ENCODE measurements around the gene OR2AG1. TPM values are rescaled to one million over a fixed set of nuclear protein-coding genes. Genes with fewer than 3 reads are reported as not detected.

OR2AG1 gene
- total and polyA plus RNA-seq, 2 experiments from 2014 or later: 0.83 TPM; not detected in 1

DNA sequence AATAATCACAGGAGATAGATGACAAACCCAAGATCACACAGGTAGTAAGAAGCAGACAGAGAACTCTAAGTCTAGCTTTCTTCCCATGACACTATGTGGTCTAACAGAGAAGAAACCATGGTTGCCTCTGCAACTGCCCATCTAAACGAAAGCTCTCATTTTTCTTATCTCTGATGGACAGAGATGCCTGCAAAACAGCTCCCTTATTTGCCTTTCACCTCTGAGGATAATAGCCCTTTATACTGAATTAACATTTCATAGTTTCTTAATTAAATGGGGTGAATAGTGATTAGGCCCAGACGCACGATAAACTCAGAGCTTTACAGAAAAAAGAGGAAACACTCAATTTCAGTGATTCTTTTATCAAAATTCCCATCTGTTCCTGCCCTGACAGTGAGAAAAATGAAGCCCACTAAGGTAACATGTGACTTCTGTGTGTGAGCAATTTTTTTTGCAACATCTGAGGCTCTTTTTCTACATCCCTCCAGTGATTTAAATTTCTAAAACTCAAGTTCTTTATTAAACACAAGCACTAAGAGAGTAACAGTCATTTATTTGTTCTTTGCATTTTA is 35.6 kb upstream of the OR2AG1 start:
- no peak for DNase-seq (ENCODE audit: low spot score)
- Histone ChIP-seq H3K79me2 (no peaks in the 10 kb centered on the region), H3K4me2 (no peak overlapping the region), H3K9me3 (ENCODE audit: low read depth) (no peaks in the 10 kb centered on the region), H3K4me1 (ENCODE audit: insufficient read depth) (no peaks in the 10 kb centered on the region), H3K27ac (no peak overlapping the region), H3K36me3 (replicated peaks; ENCODE audit: insufficient read depth, low read depth) (no peaks in the 10 kb centered on the region), H3K4me3 (no peak overlapping the region), H3K9me2 (replicated peaks; ENCODE audit: insufficient read depth) (no peaks in the 10 kb centered on the region), H4K20me1 (ENCODE audit: insufficient read depth, poor library complexity, severe bottlenecking) (no peaks in the 10 kb centered on the region), H3K27me3 (no peaks in the 10 kb centered on the region), H2AFZ (no peak overlapping the region)
- 87% methylated on average over 3 of the region's 3 CpGs for WGBS (ENCODE audit: low lambda C conversion rate, missing lambda C conversion rate)
- no peak for TF ChIP-seq EZH2 (IDR thresholded peaks at IDR 0.05; ENCODE audit: borderline replicate concordance)
- no peak for TF ChIP-seq EZH2phosphoT487 (IDR thresholded peaks at IDR 0.05; ENCODE audit: low read depth, severe bottlenecking, unreplicated experiment)
- TF ChIP-seq, protein P1, sequence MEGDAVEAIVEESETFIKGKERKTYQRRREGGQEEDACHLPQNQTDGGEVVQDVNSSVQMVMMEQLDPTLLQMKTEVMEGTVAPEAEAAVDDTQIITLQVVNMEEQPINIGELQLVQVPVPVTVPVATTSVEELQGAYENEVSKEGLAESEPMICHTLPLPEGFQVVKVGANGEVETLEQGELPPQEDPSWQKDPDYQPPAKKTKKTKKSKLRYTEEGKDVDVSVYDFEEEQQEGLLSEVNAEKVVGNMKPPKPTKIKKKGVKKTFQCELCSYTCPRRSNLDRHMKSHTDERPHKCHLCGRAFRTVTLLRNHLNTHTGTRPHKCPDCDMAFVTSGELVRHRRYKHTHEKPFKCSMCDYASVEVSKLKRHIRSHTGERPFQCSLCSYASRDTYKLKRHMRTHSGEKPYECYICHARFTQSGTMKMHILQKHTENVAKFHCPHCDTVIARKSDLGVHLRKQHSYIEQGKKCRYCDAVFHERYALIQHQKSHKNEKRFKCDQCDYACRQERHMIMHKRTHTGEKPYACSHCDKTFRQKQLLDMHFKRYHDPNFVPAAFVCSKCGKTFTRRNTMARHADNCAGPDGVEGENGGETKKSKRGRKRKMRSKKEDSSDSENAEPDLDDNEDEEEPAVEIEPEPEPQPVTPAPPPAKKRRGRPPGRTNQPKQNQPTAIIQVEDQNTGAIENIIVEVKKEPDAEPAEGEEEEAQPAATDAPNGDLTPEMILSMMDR (IDR thresholded peaks at IDR 0.05; ENCODE audit: poor library complexity): no peak

- WGBS (ENCODE audit: low lambda C conversion rate, missing lambda C conversion rate): 8% methylated on average over 5 of the region's 5 CpGs
- TF ChIP-seq EZH2phosphoT487 (IDR thresholded peaks at IDR 0.05; ENCODE audit: low read depth, severe bottlenecking, unreplicated experiment) (no peak), EZH2 (IDR thresholded peaks at IDR 0.05; ENCODE audit: borderline replicate concordance) (no peak)
- TF ChIP-seq, protein P1 (IDR thresholded peaks at IDR 0.05; ENCODE audit: poor library complexity): peak; percentile 77
These were observed 27.4 kb upstream of the OR2AG1 start for GRCh38 chr11:6755303-6755952.

GRCh38 chr11:6755953-6756347 is 26.9 kb upstream of the OR2AG1 start:
- Histone ChIP-seq H2AFZ (no peak overlapping the region), H3K27me3 (no peaks in the 10 kb centered on the region), H3K4me1 (ENCODE audit: insufficient read depth) (no peaks in the 10 kb centered on the region), H3K4me2 (no peak overlapping the region), H3K9me2 (replicated peaks; ENCODE audit: insufficient read depth) (no peaks in the 10 kb centered on the region), H3K36me3 (replicated peaks; ENCODE audit: insufficient read depth, low read depth) (no peaks in the 10 kb centered on the region), H3K27ac (no peak overlapping the region), H3K9me3 (ENCODE audit: low read depth) (no peaks in the 10 kb centered on the region), H4K20me1 (ENCODE audit: insufficient read depth, poor library complexity, severe bottlenecking) (no peaks in the 10 kb centered on the region), H3K79me2 (no peaks in the 10 kb centered on the region), H3K4me3 (no peak overlapping the region)
- no peak for TF ChIP-seq EZH2 (IDR thresholded peaks at IDR 0.05; ENCODE audit: borderline replicate concordance)
- DNase-seq (ENCODE audit: low spot score): no peak
- 59% methylated on average over 1 of the region's 1 CpG for WGBS (ENCODE audit: low lambda C conversion rate, missing lambda C conversion rate)

More at GRCh38 chr11:6755303-6755952, 27.4 kb upstream of the OR2AG1 start:
- Histone ChIP-seq H3K4me2 (no peak overlapping the region), H3K27ac (no peak overlapping the region), H2AFZ (no peak overlapping the region), H3K36me3 (replicated peaks; ENCODE audit: insufficient read depth, low read depth) (no peaks in the 10 kb centered on the region), H3K79me2 (no peaks in the 10 kb centered on the region), H3K27me3 (no peaks in the 10 kb centered on the region), H3K9me3 (ENCODE audit: low read depth) (no peaks in the 10 kb centered on the region), H3K4me1 (ENCODE audit: insufficient read depth) (no peaks in the 10 kb centered on the region), H4K20me1 (ENCODE audit: insufficient read depth, poor library complexity, severe bottlenecking) (no peaks in the 10 kb centered on the region), H3K4me3 (no peak overlapping the region), H3K9me2 (replicated peaks; ENCODE audit: insufficient read depth) (no peaks in the 10 kb centered on the region)
- DNase-seq (ENCODE audit: low spot score): peak; percentile 67

GRCh38 chr11:6757373-6757967 is 25.4 kb upstream of the OR2AG1 start:
- Histone ChIP-seq H3K36me3 (replicated peaks; ENCODE audit: insufficient read depth, low read depth) (no peaks in the 10 kb centered on the region), H3K4me2 (no peak overlapping the region), H3K9me2 (replicated peaks; ENCODE audit: insufficient read depth) (no peaks in the 10 kb centered on the region), H3K79me2 (no peaks in the 10 kb centered on the region), H3K4me1 (ENCODE audit: insufficient read depth) (no peaks in the 10 kb centered on the region), H2AFZ (no peak overlapping the region), H3K27ac (no peak overlapping the region), H4K20me1 (ENCODE audit: insufficient read depth, poor library complexity, severe bottlenecking) (no peaks in the 10 kb centered on the region), H3K9me3 (ENCODE audit: low read depth) (no peaks in the 10 kb centered on the region), H3K4me3 (no peak overlapping the region), H3K27me3 (no peaks in the 10 kb centered on the region)
- peak; percentile 78 for DNase-seq (ENCODE audit: low spot score)
- 48% methylated on average over 2 of the region's 2 CpGs for WGBS (ENCODE audit: low lambda C conversion rate, missing lambda C conversion rate)
- TF ChIP-seq, protein P1 (IDR thresholded peaks at IDR 0.05; ENCODE audit: poor library complexity): peak; percentile 74
- TF ChIP-seq EZH2phosphoT487 (IDR thresholded peaks at IDR 0.05; ENCODE audit: low read depth, severe bottlenecking, unreplicated experiment) (no peak), EZH2 (IDR thresholded peaks at IDR 0.05; ENCODE audit: borderline replicate concordance) (no peak)

Measured in hepatocyte (in vitro differentiated cells).